GM12878 (cell line): ENCODE results near the gene NEURL3. TPM values are rescaled to one million over a fixed set of nuclear protein-coding genes. Genes with fewer than 3 reads are reported as not detected.

ENCODE experiments used
- ATAC-seq: fragments of 200-7000 bp; cut with Tn5 transposase; 3 replicates; pipeline ENCODE4 v1.9.1; 2020; ENCODE audit warnings: mild to moderate bottlenecking, moderate library complexity
- BruUV-seq: library from RNA; stranded (reverse); fragments of 400-500 nt; replicated peaks from 2 replicates; lab custom pipeline; 2021; lab: Mats Ljungman, UMichigan
- CTCF ChIA-PET: fragments of 300-600 bp; sonication (Branson Sonifier 250); formaldehyde crosslinking; extraction: SDS; loops from one replicate; lab custom pipeline; 2021; ENCODE audit warnings: inconsistent platforms; lab: Yijun Ruan, JAX
- POLR2A ChIA-PET: fragments of 350-600 bp; formaldehyde crosslinking; extraction: SDS; loops from one replicate; lab custom pipeline; 2021; ENCODE audit warnings: inconsistent platforms; lab: Charles Lee
- RAD21 ChIA-PET: fragments of 300-600 bp; sonication (Branson Sonifier 250); formaldehyde crosslinking; loops from one replicate; lab custom pipeline; 2023; ENCODE audit warnings: antibody characterized with exemption; ENCODE audit not compliant: unreplicated experiment; lab: Charles Lee
- SMC1A ChIA-PET: fragments of 300-600 bp; sonication (Branson Sonifier 250); formaldehyde crosslinking; loops from one replicate; lab custom pipeline; 2023; ENCODE audit not compliant: unreplicated experiment, uncharacterized antibody; lab: Charles Lee
- DNase-seq: peaks from one replicate; pipeline ENCODE4 v3.0.0-alpha.2; 2011; ENCODE audit warnings: low read depth, low spot score
- FAIRE-seq: peaks from 3 replicates; lab custom pipeline; 2011; peaks lifted over from hg19 to GRCh38; lab: Jason Lieb, UNC
- H2AFZ ChIP-seq: 2 replicates; pipeline ENCODE4 v1.6.0; 2011; ENCODE audit warnings: low read depth, low read length, control low read depth; ENCODE audit not compliant: control insufficient read depth
- H3K27ac ChIP-seq: 2 replicates; pipeline ENCODE4 v1.5.1; 2011; ENCODE audit warnings: control low read depth; ENCODE audit not compliant: control insufficient read depth, insufficient read depth
- H3K27me3 ChIP-seq, 2 experiments: replicated peaks in 1 of 2; 2 replicates each; pipeline versions ENCODE4 v1.6.0 to v1.6.1; 2011; ENCODE audit warnings: low read length in 1 of 2; ENCODE audit not compliant: control insufficient read depth in 2 of 2, insufficient read depth in 2 of 2
- H3K36me3 ChIP-seq, 2 experiments: 2 replicates each; pipeline ENCODE4 v1.5.1; 2011; ENCODE audit warnings: low read length in 1 of 2; ENCODE audit not compliant: control insufficient read depth in 2 of 2, insufficient read depth in 2 of 2
- H3K4me1 ChIP-seq: 2 replicates; pipeline ENCODE4 v1.6.1; 2011; ENCODE audit warnings: mild to moderate bottlenecking, low read length, moderate library complexity, mixed read lengths; ENCODE audit not compliant: control insufficient read depth, insufficient read depth
- H3K4me2 ChIP-seq: 2 replicates; pipeline ENCODE4 v1.6.0; 2011; ENCODE audit warnings: control low read depth; ENCODE audit not compliant: control insufficient read depth, insufficient read depth
- H3K4me3 ChIP-seq: fragments of 200-600 bp; sonication (generic); 2 replicates; pipeline ENCODE4 v1.5.1; 2016
- H3K79me2 ChIP-seq: 2 replicates; pipeline ENCODE4 v1.6.0; 2011; ENCODE audit warnings: low read length; ENCODE audit not compliant: control insufficient read depth, insufficient read depth
- H3K9ac ChIP-seq: 2 replicates; pipeline ENCODE4 v1.8.0; 2011; ENCODE audit warnings: low read length, control low read depth, mixed read lengths; ENCODE audit not compliant: control insufficient read depth, insufficient read depth
- H3K9me3 ChIP-seq: replicated peaks from 3 replicates; pipeline ENCODE4 v1.5.1; 2011; ENCODE audit warnings: mild to moderate bottlenecking, low read length; ENCODE audit not compliant: control insufficient read depth, insufficient read depth
- H4K20me1 ChIP-seq: 2 replicates; pipeline ENCODE4 v1.6.0; 2011; ENCODE audit not compliant: control insufficient read depth, insufficient read depth
- ASH2L ChIP-seq: fragments of 300-600, 200-600 bp; sonication (generic); IDR thresholded peaks from 2 replicates; pipeline ENCODE4 v1.6.1; 2017; ENCODE audit warnings: low read depth, mild to moderate bottlenecking, borderline replicate concordance
- CHD2 ChIP-seq: IDR thresholded peaks from 2 replicates; pipeline ENCODE4 v1.6.1; 2011; ENCODE audit warnings: low read depth, low read length, improper control_type of control experiment, borderline replicate concordance
- CUX1 ChIP-seq: IDR thresholded peaks from 2 replicates; pipeline ENCODE4 v1.6.1; 2012; ENCODE audit warnings: improper control_type of control experiment, low read depth, low read length; ENCODE audit not compliant: insufficient replicate concordance
- EP300 ChIP-seq, 2 experiments: fragments of 150-350 bp in 1 of 2; IDR thresholded peaks; 2 replicates each; pipeline ENCODE4 v1.6.1; 2011 to 2012; ENCODE audit warnings: low read depth in 2 of 2, low read length in 2 of 2, borderline replicate concordance in 1 of 2, improper control_type of control experiment in 1 of 2, inconsistent platforms in 1 of 2; ENCODE audit not compliant: control insufficient read depth in 1 of 2
- ETV6 ChIP-seq, 2 experiments: fragments of 450-650 bp in 1 of 2; IDR thresholded peaks in 1 of 2; conservative IDR thresholded peaks in 1 of 2; 2 replicates each; pipeline ENCODE4 v1.6.1; 2014; ENCODE audit warnings: antibody characterized with exemption in 1 of 2, borderline replicate concordance in 1 of 2, low read depth in 1 of 2, mild to moderate bottlenecking in 1 of 2, moderate library complexity in 1 of 2
- MXI1 ChIP-seq: fragments of 150-350 bp; IDR thresholded peaks from 2 replicates; pipeline ENCODE4 v1.6.1; 2011; ENCODE audit warnings: low read depth, mild to moderate bottlenecking, inconsistent platforms, low read length, improper control_type of control experiment
- NRF1 ChIP-seq: conservative IDR thresholded peaks from 2 replicates; pipeline ENCODE4 v1.6.1; 2011; ENCODE audit warnings: mild to moderate bottlenecking, low read depth, low read length, improper control_type of control experiment
- SMAD5 ChIP-seq: IDR thresholded peaks from 2 replicates; pipeline ENCODE4 v1.6.1; 2016; ENCODE audit warnings: antibody characterized with exemption, low read depth
- TCF12 ChIP-seq: IDR thresholded peaks from 2 replicates; pipeline ENCODE4 v1.6.1; 2011; ENCODE audit warnings: low read depth, mild to moderate bottlenecking, low read length
- ZBED1 ChIP-seq: IDR thresholded peaks from 2 replicates; pipeline ENCODE4 v1.6.1; 2016; ENCODE audit warnings: borderline replicate concordance
- ZNF24 ChIP-seq: fragments of 450-650 bp; IDR thresholded peaks from 2 replicates; pipeline ENCODE4 v1.6.1; 2017; ENCODE audit warnings: antibody characterized with exemption, mild to moderate bottlenecking
- WGBS: methylation state at CpG from one replicate; pipeline ENCODE4 v1.1.6; 2016; ENCODE audit warnings: low lambda C conversion rate; ENCODE audit not compliant: insufficient replicate concordance, insufficient coverage; ENCODE audit errors: missing lambda C conversion rate; 5-methylcytosine and 5-hydroxymethylcytosine counted together
- in situ Hi-C: fragments of 300-500 bp; cut with MboI; formaldehyde crosslinking; loops from 9 replicates; pipeline ENCODE4 v1.14.3; 2018; ENCODE audit warnings: mixed read lengths
- intact Hi-C: fragments of 100-400 bp; cut with micrococcal nuclease; formaldehyde crosslinking; loops from one replicate; pipeline ENCODE4 v1.14.2; 2022; ENCODE audit not compliant: unreplicated experiment
- polyA plus RNA-seq, 11 experiments: library from polyadenylated mRNA; depleted of rRNA in 4 of 11; unstranded in 6 of 11; stranded (reverse) in 5 of 11; fragments of >200 nt; fragmentation: Nextera tagmentation in 4 of 11; fragmentation: Illumina TruSeq in 1 of 11; extraction: Ambion mirVana in 4 of 11; extraction: Trizol in 1 of 11; gene quantifications; 1 replicate in 1 of 11; 2 replicates in 10 of 11; pipeline versions ENCODE4 v1.2.1 to v1.2.3, GENCODE V29; 2011 to 2016; ENCODE audit warnings: inconsistent platforms in 2 of 11, missing spikeins in 2 of 11, low read depth in 1 of 11
- total RNA-seq, 4 experiments: library from RNA; depleted of rRNA in 3 of 4; stranded (reverse); fragments of >200 nt in 3 of 4; fragmentation: Illumina TruSeq in 1 of 4; extraction: Trizol in 1 of 4; gene quantifications; 2 replicates each; pipeline versions ENCODE4 v1.2.1 to v1.2.3, GENCODE V29; 2013 to 2021

The NEURL3 gene
- total and polyA plus RNA-seq, 10 of the 15 experiments (the other 5 are each of a cell fraction or from before 2014, with no cell fraction given), result 0.03 to 6.3 (median 0.47) TPM

GRCh38 chr2:96508521-96509113 lies 3.5 kb upstream of the NEURL3 start:
- FAIRE-seq (no peak), ATAC-seq (peak; percentile 5; the same call in 2 of the 3 replicates), DNase-seq (no peak)
- Histone ChIP-seq H4K20me1 (no peaks in the 10 kb centered on the region), H2AFZ (peak overlapping the region; percentile 59; the same call in 1 of the 2 replicates), H3K9me3 (no peaks in the 10 kb centered on the region), H3K79me2 (no peaks in the 10 kb centered on the region), H3K4me2 (peak overlapping the region; percentile 85), H3K9ac (no peak overlapping the region), H3K27me3 (no peaks in the 10 kb centered on the region), H3K36me3 (no peaks in the 10 kb centered on the region), H3K4me3 (no peak overlapping the region), H3K27ac (no peak overlapping the region), H3K4me1 (peaks cover 21% of the 10 kb centered on the region)
- in situ Hi-C loops (loop anchor here (5.0 kb wide), 2 partner anchors 36 to 101 kb away; no protein-coding TSS in a partner anchor), intact Hi-C loops (loop anchor here (1.0 kb wide), 3 partner anchors 38 to 101 kb away; no protein-coding TSS in a partner anchor)
- SMC1A ChIA-PET, result interaction anchor here (0.6 to 8.1 kb wide), 16 partner anchors 10 to 379 kb away, joined by 3 to 123 read pairs (median 4); partner anchors contain the start of gene ASTL
- POLR2A ChIA-PET, result interaction anchor here (0.5 to 1.5 kb wide), 4 partner anchors 13 to 101 kb away, joined by 3 read pairs; no protein-coding TSS in a partner anchor
- CTCF ChIA-PET, result interaction anchor here (0.6 to 13.0 kb wide), 28 partner anchors 10 to 979 kb away, joined by 3 to 307 read pairs (median 8); no protein-coding TSS in a partner anchor
- RAD21 ChIA-PET, result interaction anchor here (0.8 to 9.9 kb wide), 17 partner anchors 12 to 516 kb away, joined by 3 to 144 read pairs (median 6); partner anchors contain the start of gene ITPRIPL1
- WGBS, result 55% methylated on average over 23 of the region's 26 CpGs
- TF ChIP-seq SMAD5, result no peak
- TF ChIP-seq MXI1, result no peak
- no peak for TF ChIP-seq ASH2L
- no peak for TF ChIP-seq CHD2
- TF ChIP-seq ZNF24, result no peak
- no peak for TF ChIP-seq ETV6 (conservative IDR thresholded peaks at IDR 0.05 in 1 of 2, IDR thresholded peaks at IDR 0.05 in 1 of 2; ENCODE audit: borderline replicate concordance in 1 of 2, low read depth in 1 of 2)
- TF ChIP-seq EP300 (IDR thresholded peaks at IDR 0.05; ENCODE audit: borderline replicate concordance in 1 of 2, control insufficient read depth in 1 of 2, low read depth in 2 of 2, low read length in 2 of 2), result no peak
- no peak for TF ChIP-seq ZBED1
- no peak for TF ChIP-seq TCF12
- no peak for TF ChIP-seq CUX1
- no peak for TF ChIP-seq NRF1
- TF ChIP-seq, all 136 proteins: peak for 0
- BruUV-seq, result no TSS peak
